Testis (tissue), 2 donors: Measurements from ENCODE around the gene NBEA.

Experiments
- POLR2A ChIP-seq: fragments of 450-650 bp; IDR thresholded peaks from one replicate; pipeline ENCODE4 v1.6.1; 2017; ENCODE audit warnings: antibody characterized with exemption, mild to moderate bottlenecking, moderate library complexity
- TF ChIP-seq, protein P1 (sequence below), 3 experiments: fragments of 450-650 bp in 2 of 3; fragments of 200-600 bp in 1 of 3; sonication (generic) in 1 of 3; IDR thresholded peaks; one replicate each; pipeline ENCODE4 v1.5.1; 2016 to 2019; ENCODE audit warnings: antibody characterized with exemption in 3 of 3, mild to moderate bottlenecking in 2 of 3, moderate library complexity in 1 of 3

DNA sequence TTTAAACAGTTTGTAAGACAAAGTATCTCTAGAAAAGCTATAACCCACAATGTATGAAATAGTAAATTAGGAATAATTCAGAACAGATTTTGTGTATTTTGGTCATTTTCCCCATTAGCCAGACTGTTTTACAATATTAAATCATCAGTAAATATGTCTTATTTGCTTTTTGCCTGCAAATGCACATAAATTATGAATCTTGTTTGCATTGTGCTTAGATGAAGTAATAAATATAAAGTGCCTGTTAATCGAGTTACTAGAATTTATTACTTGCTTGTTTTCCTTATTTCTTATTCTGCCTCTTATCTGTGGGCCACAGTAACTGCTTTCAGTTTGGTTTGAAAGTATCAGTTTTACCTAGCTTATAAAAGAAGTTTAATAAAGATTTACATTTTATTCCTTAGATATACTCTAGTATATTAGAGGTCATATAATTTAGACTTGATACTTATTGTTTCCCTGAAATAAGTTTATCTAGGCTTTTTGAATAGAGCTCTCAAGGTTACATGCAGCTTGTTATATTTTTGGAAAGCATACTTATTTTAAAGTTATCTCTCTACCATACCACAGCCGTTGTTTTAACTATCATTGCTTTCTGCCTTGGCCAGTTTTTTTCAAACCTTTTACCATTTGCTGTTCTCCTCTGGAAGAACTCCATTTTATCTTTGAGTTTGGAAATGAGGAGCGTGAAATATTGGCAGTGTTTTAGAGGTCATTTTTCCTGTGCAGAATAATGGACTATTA, 238.0 kb downstream of the NBEA start:
- TF ChIP-seq, protein P1, sequence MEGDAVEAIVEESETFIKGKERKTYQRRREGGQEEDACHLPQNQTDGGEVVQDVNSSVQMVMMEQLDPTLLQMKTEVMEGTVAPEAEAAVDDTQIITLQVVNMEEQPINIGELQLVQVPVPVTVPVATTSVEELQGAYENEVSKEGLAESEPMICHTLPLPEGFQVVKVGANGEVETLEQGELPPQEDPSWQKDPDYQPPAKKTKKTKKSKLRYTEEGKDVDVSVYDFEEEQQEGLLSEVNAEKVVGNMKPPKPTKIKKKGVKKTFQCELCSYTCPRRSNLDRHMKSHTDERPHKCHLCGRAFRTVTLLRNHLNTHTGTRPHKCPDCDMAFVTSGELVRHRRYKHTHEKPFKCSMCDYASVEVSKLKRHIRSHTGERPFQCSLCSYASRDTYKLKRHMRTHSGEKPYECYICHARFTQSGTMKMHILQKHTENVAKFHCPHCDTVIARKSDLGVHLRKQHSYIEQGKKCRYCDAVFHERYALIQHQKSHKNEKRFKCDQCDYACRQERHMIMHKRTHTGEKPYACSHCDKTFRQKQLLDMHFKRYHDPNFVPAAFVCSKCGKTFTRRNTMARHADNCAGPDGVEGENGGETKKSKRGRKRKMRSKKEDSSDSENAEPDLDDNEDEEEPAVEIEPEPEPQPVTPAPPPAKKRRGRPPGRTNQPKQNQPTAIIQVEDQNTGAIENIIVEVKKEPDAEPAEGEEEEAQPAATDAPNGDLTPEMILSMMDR (IDR thresholded peaks at IDR 0.05) = no peak
- TF ChIP-seq POLR2A = no peak
